HG03025 (cell line): ENCODE data around the gene SOX15.

Source experiments
- ATAC-seq: cut with Tn5 transposase; IDR thresholded peaks from one replicate; pipeline ENCODE4 v1.9.1; 2021; ENCODE audit warnings: mild to moderate bottlenecking, moderate library complexity; ENCODE audit not compliant: unreplicated experiment, low FRiP score

The SOX15 gene

DNA sequence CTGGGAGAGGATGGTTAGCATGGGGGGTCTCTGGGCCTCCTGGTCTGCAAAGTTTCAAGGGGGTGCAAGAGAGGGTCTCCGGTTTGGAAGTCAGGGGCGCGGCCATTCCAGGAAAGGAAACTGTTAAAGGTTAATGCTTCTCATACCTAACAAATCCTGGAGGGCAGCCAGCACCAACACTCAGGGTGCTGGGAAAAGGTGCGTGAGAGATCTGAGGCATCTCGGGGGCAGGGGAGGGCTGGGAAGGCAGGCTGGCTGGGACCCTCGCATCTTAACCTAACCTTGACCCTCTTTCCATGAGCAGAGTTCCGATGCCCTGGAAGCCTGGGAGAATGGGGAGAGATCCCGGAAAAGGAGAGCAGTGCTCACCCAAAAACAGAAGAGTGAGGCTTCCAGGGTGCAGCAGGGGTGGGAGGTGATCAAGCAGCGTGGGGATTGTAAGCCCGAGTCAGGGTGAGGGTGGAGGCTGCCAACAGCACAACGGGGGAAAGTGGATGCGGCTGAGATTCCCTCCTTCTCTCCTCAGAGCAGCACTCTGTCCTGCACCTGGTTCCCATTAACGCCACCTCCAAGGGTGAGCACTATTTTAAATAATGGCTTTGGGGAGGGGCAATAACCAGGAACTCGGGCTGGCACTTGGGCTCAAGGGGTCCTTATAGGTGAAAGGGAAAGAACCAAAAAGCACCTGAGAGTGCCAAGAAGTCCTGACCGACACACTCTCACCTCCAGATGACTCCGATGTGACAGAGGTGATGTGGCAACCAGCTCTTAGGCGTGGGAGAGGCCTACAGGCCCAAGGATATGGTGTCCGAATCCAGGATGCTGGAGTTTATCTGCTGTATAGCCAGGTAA, 30.3 kb downstream of the SOX15 start:
- no peak for ATAC-seq

DNA sequence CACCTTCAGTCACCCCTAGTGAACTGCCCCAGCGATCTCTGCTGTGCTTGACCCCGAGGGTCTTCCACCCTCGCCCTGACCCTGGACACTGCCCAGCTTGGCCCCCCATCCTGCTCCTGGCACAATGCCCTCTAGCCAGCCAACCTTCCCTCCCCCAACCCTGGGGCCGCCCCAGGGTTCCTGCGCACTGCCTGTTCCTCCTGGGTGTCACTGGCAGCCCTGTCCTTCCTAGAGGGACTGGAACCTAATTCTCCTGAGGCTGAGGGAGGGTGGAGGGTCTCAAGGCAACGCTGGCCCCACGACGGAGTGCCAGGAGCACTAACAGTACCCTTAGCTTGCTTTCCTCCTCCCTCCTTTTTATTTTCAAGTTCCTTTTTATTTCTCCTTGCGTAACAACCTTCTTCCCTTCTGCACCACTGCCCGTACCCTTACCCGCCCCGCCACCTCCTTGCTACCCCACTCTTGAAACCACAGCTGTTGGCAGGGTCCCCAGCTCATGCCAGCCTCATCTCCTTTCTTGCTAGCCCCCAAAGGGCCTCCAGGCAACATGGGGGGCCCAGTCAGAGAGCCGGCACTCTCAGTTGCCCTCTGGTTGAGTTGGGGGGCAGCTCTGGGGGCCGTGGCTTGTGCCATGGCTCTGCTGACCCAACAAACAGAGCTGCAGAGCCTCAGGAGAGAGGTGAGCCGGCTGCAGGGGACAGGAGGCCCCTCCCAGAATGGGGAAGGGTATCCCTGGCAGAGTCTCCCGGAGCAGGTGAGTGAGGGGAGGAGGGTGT, 31.2 kb downstream of the SOX15 start, which contains the start of gene TNFSF13:
TNFSF13 (plus strand) TSS at position 207 of the 776 bp plus-strand sequence; CDS start at position 497, 290 bp downstream.
- ATAC-seq, result no peak

DNA sequence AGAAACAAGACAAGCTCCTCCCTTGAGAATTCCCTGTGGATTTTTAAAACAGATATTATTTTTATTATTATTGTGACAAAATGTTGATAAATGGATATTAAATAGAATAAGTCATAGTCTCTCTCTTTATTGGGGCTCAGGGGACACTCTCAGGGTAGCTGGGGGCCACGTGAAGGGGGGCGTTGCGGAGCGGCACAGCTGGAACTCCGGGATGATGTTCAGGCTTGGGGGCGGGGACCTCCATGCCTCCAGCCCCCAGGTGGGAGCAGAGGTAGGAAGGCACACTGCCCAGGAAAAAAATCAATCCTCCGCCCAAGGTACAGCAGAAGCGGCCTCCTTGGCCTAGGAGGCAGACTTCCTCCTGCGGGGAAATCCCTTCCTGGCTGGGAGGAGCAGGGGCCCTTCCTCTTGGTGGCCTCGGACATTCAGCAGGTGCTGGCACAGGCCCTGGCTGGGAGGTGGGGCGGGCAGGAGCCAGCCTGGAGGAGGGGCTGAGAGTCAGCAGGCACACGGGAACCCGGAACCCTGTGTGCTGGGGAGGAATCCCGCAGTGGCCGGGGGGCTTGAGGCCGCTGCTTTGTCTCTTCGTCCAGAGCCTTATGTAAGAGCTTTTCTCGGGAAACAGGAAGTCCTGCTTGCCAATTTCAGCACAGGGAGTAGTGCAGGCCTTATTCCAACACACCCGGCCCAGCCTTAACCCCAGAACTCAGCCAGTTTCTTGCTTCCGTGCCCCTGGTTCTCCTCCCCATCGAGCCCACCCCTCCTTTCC, 31.9 kb downstream of the SOX15 start:
- ATAC-seq, result no peak

DNA sequence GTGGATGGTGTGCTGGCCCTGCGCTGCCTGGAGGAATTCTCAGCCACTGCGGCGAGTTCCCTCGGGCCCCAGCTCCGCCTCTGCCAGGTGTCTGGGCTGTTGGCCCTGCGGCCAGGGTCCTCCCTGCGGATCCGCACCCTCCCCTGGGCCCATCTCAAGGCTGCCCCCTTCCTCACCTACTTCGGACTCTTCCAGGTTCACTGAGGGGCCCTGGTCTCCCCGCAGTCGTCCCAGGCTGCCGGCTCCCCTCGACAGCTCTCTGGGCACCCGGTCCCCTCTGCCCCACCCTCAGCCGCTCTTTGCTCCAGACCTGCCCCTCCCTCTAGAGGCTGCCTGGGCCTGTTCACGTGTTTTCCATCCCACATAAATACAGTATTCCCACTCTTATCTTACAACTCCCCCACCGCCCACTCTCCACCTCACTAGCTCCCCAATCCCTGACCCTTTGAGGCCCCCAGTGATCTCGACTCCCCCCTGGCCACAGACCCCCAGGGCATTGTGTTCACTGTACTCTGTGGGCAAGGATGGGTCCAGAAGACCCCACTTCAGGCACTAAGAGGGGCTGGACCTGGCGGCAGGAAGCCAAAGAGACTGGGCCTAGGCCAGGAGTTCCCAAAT, 32.6 kb downstream of the SOX15 start:
- ATAC-seq, result no peak

DNA sequence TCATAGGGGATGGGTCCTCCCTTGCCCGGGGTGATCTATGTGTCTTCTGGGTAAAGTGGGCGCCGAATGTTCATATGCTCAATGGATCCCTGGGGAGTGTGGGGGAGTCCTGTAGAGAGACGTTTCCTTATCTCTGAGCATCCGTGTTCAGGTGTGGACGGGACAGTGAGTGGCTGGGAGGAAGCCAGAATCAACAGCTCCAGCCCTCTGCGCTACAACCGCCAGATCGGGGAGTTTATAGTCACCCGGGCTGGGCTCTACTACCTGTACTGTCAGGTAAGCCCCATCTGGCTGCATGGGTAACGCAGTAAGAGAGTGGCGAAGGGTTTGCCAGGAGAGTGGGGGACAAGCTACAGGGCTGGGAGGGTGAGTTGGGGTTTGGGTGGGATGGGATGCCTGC, 33.3 kb downstream of the SOX15 start:
- no peak for ATAC-seq

DNA sequence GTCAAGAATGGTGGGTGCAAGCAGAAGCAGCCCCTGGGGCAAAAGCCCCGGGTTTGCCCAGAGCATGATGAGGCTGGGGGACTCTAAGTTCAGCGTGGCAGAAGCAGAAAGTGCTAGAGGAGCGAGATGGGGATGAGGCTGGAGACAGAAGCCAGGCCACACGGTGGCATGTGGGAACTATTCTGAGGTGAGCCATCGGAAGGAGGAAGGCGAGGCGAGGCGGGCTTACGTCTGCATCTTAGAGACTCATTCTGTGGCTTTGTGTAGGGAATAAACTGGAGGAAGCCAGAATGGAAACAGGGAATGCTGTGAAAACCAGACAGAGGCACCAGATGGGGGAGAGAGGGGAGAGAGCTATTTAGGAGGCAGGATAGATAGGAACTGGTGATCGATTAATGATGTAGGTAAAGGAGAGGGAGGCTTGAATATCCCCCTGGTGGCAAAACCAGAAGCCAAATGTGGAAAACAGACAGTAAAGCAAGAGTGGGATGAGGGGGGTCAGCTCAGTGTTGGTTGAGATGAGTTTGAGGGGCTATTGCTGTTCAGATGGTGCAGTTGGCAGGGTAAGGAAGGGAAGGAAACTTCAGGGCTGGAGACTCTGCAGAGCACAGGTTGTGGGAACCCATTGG, 34.5 kb downstream of the SOX15 start:
- no peak for ATAC-seq

DNA sequence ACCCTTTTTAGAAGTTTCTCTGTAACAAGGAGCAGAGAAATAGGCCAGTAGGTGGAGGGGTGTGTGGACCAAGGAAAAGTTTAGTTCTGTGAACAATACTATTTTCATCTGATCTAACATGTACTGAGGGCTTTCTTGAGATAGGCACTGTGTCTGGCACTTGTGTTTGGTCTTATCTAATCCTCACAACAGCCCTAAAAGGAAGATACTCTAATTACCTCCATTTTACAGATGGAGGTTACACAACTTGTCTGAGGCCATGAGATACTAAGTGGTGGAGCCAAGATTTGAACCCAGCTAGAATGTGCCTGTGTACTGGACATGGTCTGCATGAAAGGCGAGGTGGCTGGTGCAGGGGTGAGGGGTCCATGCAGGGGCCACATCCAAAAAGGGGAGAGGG, 36.5 kb downstream of the SOX15 start:
- ATAC-seq, result no peak

DNA sequence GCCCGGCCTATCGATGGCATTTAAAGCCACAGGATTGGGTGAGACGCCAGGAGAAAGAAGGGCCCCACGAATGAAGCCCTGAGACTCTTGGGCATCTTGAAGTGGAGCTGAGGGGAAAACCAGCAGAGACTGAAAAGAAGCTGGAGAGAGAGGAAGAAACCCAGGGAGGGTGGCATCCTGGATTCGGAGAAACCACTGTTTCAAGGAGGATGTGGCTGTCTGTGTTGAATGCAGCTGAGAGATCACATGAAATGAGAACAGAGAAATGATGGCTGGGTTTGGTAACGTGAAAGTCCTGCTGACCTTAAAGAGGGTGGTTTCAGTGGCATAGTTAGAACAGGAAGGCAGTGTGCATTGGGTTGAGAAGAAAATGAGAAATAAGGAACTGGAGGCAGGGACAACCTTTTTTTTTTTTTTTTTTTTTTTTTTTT, 37.3 kb downstream of the SOX15 start:
- ATAC-seq, result no peak

DNA sequence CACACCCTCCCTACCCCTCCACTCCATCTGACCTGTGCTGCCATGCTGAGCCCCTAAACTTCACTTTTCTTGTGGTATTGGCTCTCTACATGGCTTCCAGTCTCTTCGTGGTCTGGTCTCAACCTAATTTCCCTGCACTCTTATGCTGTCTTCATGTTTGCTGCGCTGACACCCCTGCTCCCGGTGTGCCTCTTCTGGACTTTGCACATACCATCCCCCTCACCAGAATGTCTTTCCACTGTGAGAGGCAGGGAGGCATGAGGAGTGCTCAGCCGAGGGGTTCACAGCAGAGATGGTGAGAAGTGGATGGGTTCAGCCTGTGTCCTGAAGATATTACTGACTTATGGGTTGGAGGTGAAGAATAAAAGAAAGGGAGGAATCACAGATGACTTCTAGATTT, 38.5 kb downstream of the SOX15 start:
- ATAC-seq, result no peak

DNA sequence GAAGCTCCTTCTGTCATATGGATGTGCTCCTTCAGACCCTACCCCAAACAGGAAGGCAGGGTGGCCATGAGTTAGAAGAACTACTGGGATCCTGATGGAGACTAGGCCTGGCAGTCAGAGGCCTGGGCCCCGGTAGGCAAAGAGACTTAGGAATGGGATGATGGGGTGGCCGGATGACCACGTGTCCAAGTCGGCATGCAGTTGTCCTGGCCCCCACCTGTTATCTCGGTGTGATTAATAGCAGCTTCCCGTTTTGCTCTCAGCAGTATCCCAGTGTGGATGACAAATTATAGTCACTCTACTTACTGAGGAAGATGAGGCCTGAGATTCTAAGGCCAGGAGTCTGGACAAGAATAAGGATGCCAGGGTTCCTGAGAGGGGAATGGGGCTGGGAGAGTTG, 39.5 kb downstream of the SOX15 start:
- no peak for ATAC-seq

DNA sequence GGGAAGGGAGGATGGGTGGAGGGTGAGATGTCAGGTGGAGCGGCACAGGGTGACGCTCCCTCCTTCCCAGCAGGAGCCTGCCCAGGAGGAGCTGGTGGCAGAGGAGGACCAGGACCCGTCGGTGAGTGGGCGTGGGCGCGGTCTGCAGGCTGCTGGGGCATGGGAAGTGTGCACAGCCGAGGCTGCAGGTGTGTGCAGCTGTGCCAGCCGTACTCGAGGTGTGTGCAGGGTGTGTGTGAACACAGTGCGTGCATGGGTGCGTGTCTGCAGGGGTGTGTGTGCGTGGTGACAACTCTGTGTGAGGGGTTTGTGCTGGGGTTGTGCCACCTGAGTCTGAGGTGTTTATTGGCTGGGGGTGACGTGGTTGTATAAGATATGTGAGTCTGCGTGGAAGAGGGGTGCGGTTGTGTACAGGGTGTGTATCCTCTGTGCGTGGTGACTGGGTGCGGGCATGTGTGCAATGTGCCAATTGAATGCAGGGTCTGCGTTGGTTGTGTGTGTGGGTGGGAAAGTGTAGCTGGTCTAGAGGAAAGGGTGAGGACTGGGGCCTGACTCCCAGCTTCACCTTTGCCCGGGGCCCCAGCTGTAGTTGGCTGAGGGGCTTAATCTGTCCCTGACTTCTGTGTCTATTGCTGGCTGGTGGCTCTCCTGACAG, 40.4 kb downstream of the SOX15 start:
- no peak for ATAC-seq

DNA sequence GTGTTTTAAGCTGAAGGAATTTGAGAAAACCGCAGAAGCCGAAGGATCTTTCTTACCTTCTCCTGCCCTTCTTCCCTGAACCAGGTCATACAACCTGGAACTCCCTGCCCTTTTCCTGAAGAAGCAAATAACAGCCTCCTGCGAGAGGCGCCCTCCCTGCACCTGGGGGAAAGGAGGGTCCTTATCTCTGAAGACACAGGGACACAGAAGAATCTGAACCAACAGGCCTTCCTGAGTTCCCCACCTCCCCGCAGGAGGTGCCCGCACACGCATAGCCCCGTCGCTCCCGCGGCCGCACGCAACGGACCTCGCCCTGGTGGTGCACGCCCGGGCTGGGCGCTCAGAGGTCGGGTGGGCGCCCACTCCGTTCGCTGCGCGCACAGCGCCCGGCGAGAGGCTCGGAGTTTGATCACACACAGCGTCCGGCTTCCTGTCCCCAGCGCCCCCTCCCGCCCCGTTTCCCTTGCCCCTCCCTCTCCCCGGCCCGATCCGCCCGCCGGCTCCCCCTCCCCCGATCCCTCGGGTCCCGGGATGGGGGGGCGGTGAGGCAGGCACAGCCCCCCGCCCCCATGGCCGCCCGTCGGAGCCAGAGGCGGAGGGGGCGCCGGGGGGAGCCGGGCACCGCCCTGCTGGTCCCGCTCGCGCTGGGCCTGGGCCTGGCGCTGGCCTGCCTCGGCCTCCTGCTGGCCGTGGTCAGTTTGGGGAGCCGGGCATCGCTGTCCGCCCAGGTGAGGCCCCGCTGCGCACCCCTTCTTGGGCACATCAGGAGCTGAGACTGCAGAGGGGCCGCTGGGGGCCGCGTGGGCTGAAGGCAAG, 41.1 kb downstream of the SOX15 start, which contains the start of gene TNFSF12:
TNFSF12 (plus strand) TSS at position 474 of the 816 bp plus-strand sequence; CDS start at position 570, 96 bp downstream.
- no peak for ATAC-seq

DNA sequence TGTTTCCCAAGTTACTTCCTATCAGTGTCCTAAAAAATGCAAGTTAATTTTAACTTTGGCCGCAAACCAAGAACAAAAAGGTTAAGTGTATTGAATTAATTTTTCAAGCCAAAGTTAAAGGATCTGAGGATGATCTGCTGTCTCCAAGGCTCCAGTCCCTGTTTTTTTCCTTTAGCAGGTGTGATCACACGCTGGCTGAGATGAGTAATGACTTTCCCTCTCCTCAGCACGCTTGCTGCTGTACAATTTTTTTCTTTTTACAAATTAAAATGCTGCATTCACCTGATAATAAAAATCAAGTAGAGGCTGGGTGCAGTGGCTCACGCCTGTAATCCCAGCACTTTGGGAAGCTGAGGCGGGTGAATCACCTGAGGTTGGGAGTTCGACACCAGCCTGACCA, 45.0 kb downstream of the SOX15 start:
- no peak for ATAC-seq

DNA sequence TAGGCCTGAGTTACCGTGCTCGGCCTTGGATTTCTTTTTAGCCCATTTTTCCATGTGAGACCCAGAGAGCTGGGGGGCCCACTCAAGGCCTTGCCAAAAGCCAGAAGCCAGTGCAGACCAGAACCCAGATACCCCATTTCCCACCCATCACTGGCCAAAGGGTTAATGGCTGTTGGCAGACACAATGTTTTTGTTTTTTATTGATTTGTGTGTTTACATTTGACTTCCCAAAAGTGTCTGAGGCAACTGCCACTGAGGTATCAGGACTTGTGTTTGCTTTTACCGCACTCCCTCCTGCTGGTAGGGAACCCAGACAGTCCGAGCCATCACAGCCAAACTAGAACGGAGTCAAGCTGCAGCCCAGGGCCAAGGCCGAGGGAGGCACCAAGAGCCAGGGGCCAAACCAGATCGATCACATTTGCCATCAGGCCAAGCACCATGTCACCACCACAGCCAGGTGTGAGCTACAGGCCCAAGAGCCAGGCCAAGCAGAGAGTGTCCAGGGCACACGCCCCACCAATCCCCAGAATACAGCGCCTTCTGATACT, 48.7 kb downstream of the SOX15 start:
- no peak for ATAC-seq

DNA sequence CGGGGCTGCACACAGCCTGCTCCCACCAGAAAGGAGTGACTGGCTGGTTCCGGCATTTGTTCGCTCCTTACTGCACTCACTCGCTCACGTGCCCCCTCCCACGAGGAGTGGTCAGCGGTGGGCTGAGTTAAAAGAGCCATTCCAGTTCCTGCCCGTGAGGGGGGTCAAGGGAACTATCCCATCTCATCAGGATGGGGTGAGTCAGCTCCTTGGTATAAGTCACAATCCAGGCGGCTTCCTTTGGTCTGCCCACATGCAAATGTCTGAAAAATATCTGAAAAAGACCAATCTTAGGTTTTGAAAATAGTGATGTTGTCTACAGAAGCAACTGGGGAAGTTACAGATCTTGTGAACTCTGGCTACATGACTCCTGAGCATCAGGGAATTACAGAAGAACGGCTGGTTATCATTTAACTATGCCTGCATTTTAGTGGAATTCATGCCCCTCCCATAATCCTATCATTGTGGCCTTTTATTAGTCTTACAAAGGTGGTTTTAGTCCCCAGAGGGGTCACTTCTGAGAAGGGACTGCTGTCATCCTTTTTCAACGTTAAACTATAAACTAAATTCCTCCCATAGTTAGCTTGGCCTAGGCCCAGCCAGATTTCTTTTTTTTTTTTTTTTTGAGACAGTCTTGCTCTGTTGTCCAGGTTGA, 50.9 kb downstream of the SOX15 start:
- no peak for ATAC-seq
